GM23338 (cell line): Measurements from ENCODE around the gene ABHD10.

ENCODE experiments used
- CTCF ChIP-seq, 2 experiments: fragments of 200-600 bp in 1 of 2; sonication (generic) in 1 of 2; conservative IDR thresholded peaks; 2 replicates each; pipeline versions ENCODE4 v1.5.1 to v1.6.1; 2016 to 2017; ENCODE audit warnings: antibody characterized with exemption in 2 of 2, low read depth in 2 of 2, mild to moderate bottlenecking in 2 of 2, moderate library complexity in 1 of 2
- EZH2 ChIP-seq: fragments of 200-600 bp; sonication (generic); IDR thresholded peaks from one replicate; pipeline ENCODE4 v1.8.0; 2017; ENCODE audit warnings: antibody characterized with exemption, mild to moderate bottlenecking, low read depth; ENCODE audit not compliant: unreplicated experiment
- EZH2phosphoT487 ChIP-seq: fragments of 200-600 bp; sonication (generic); IDR thresholded peaks from one replicate; pipeline ENCODE4 v1.8.1; 2018; ENCODE audit warnings: antibody characterized with exemption; ENCODE audit not compliant: unreplicated experiment
- POLR2AphosphoS5 ChIP-seq: IDR thresholded peaks from 2 replicates; pipeline ENCODE4 v1.6.1; 2016; ENCODE audit warnings: antibody characterized with exemption, low read depth
- REST ChIP-seq: IDR thresholded peaks from one replicate; pipeline ENCODE4 v1.6.1; 2018; ENCODE audit warnings: antibody characterized with exemption; ENCODE audit not compliant: unreplicated experiment

DNA sequence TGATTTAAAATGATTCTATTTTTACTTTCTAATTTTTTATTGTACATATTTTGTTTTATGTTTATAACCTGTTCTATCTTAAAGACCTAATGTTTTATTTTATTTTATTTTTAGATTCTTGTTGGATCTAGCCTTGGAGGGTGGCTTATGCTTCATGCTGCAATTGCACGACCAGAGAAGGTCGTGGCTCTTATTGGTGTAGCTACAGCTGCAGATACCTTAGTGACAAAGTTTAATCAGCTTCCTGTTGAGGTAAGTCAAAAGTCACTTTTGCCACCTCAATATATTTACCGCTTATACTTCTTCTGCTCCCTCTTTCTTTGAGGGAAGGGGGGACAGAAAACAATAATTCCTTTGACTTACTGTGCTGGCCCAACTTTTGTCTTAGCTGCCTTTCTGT is 8.0 kb downstream of the ABHD10 start:
- TF ChIP-seq CTCF (conservative IDR thresholded peaks at IDR 0.05; ENCODE audit: low read depth in 2 of 2) (no peak), EZH2phosphoT487 (no peak), EZH2 (no peak), POLR2AphosphoS5 (no peak), REST (no peak)
